Activated T-cell treated with anti-CD3 and anti-CD28 coated beads for 4 hours (primary cell): ENCODE measurements around the gene TIFAB.

ENCODE experiments used
- DNase-seq: peaks from one replicate; pipeline ENCODE4 v3.0.0-alpha.2; 2020

Gene TIFAB

DNA sequence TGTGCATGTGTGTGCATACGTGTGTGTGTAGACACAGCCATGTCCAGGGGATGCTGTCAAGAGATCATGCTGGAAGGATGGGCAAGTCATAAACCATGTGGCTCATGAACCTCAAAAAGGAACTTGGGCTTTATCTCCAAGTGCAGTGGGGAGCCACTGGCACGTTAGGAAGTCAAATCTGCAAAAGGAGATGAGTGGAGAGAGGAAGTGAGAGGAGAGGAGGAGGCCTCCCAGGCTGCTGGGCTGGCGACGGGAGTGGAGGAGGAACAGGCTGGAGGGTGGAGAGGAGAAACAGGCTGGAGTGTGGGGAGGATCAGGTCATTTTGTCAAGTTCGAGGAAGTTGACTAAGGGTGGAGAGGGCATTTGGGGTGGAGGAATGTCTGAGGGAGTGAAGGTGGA, 29.2 kb upstream of the TIFAB start:
- no peak for DNase-seq

DNA sequence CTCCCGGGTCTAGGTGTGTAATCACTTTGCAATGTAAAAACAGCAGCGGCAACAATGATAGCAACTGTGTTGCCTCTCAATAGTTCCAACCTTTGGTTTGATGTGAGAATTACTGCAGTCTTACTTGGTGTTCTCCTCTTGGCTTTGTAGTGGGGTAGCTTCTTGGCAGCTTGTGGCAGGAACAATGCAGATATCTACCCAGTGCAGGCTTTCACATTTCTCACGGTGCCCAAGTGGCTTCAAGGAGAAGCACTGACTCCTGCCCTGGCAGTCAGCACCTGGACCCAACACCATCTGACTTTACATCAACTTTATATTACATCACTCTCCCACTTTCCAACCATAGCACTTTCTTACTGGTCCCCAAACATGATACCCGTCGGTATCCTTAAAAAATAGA, 28.4 kb upstream of the TIFAB start:
- no peak for DNase-seq

DNA sequence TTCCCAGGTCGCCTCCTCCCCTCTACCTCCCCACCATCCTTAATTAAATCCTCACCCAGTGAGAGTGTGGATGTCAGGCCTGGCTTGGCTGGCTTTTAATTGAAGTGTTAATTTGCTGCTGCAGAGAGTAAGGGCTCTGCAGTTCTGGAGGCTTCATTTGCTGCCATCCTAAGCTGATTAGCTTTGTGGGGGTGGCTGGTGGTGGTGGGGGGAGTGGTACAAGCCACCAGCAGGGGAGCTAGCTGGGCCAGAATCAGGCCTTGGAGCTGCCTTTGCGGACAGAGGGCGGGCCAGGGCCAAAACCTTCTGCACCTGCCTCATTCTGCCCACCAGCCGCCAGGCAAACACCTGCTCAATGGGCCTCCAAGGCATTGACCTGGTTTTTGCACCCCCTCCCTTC, 26.8 kb upstream of the TIFAB start:
- no peak for DNase-seq

DNA sequence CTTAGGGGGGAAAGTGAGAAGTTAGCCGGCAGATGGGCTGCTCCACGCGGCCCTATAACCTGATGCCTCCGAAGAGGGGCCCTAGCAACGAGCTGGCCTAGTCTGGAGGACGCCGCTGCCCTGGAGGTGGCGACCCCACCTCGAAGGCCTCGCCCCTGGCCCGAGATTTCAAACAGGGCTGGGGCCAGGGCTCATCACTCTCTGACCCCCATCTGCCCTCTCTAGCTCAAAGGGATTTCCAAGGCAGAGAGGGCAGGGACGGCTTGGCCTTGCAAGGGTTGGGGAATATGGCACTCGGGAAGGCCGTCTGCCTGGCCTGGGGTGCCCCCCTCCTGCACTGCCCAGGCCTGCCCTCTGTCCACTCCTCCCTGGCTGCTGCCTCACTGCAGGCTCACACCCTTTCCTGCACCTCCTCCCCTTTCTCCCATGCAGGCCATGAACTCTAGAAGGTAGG, 25.5 kb upstream of the TIFAB start:
- no peak for DNase-seq

- DNase-seq: no peak
These were observed 24.7 kb upstream of the TIFAB start for GRCh38 chr5:135476615-135477581.

DNA sequence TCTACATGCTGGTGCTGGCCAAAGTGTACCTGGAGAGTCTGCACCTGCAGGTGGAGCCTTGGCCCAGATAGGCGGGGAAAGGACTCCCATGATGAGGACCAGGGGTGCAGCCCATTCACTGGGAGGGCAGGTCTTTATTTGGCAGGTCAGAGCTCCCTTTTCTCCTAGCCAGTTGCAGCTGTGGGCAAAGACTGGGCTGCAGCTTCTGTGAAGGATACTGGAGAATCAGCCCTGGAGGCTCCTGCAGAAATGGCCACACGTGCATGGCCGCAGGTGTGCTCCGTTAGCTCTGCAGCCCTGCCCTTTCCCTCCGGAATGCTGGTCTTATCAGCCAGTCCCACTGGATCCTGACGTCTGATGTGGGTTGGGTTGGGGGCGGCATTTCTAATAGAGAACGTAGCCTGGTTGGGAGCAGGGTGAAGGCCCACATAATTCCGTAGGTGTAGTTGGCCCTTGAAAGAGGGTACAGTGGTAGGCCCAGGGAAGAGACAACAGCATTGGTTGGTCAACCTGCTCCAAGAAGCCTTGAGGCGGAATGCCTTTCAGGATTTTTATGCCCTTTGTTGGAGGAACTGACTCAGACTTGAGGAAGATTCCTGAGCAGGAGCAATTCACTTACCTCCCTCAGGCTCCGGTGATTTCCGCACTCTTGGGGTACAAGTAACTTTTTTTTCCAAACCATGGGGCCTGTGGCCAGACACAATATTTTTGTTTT, 22.0 kb upstream of the TIFAB start:
- no peak for DNase-seq

- no peak for DNase-seq
These were observed 20.0 kb upstream of the TIFAB start for GRCh38 chr5:135472141-135472540.

GRCh38 chr5:135471726-135472125, 19.6 kb upstream of the TIFAB start:
- DNase-seq: no peak

DNA sequence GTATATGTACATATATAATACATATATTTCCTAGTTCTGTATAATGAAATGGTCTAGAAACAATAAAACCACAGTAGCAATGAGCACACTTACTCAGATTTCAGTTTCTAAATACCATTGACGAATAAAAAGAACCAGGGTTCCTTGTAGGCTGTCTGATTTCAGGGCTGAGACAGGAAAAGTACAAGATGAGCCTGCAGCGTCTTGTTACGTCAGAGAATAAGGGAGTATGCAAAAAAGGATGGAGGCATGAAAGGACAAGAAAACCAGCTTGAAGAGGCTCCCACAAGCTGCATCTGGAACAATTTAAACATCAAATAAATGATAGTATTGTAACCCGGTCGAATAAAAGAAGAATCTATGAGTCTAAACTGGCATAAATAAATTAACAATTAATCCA, 17.8 kb upstream of the TIFAB start:
- DNase-seq: no peak

DNA sequence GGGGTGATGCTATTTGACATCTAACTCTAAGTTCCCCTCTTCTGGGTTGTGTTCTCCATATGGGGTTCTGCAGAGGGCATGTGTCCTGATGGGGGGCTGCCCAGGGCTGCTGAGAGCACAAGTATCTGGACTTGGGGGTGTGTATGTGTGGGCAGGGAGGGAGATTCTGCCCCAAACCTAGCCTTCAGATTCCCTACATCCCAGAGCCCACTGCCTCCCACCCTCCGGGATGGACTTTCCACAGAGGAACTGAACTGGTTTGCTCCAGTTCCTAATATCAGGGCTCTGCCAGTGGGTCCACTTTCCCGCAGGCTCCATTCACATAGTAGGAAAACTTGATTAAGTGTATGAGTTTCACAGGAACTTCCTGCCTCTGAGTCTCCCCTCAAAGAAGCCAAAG, 16.4 kb upstream of the TIFAB start:
- no peak for DNase-seq

DNA sequence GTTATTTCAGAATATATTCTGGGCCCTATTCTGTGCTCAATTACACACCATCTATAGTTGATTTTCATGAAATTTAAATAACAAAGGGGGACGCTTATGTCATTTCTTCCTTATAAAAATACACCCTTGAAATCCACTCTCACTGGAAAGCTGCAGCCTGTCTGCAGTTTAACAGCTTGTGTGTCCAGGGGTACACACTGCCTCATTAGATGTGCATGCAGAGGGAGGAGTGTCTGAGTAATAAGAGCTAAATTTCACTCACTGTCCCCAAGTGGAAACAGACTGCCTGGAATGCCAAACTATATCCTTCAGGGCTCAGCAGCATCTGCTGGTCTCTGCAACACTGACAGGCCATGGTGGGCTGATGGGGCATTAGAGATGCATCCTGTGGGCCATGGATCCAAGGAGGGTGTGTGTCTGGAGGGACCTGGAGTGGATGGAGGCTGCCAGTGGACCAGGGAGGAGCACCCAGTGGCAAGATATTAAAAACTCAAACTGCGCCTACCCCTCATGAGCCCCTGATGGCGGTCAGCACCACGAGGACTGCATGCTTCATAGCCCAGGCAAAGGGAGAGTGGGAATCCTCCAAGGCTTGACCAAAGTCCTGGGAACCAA, 15.8 kb upstream of the TIFAB start:
- DNase-seq: no peak

GRCh38 chr5:135467051-135467625, 15.0 kb upstream of the TIFAB start:
- DNase-seq: no peak

- peak; percentile 53 for DNase-seq
These were observed 14.3 kb upstream of the TIFAB start for GRCh38 chr5:135466178-135467050.

DNA sequence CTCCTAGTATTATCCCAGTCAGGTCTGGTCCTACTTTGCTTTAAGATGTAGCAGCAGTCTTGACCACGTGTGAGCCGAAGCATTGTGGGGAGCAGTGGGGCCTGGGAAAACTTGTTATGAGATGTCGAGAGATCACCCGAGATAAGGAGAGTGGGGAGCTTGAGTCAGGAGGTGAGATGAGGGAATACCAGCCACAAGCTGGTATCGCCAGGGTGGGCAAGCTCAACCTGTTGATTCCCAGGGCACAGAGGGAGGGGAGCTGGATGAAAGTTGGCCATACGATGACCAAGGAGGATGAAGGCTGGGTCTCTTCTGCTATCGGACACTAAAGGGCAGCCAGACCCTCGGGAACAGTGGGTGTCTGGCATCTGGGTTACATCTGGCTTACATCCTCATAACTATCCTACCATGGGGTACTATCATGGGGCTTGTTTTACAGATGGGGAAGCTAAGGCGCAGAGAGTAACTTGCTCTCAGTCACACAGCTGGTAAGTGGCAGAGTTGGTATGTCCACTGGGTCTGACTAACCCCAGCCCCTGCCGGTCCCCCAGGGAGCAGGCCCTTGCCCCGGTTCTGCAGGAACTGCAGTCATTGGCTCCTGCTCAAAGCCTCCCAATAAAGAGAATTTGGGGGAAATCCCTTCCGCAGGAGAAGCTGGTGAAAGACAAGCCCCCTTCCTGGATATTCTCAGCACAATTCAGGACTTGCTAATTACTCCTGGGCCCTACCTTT, 13.4 kb upstream of the TIFAB start:
- DNase-seq: no peak

- peak; percentile 19 for DNase-seq
These were observed 10.2 kb upstream of the TIFAB start for GRCh38 chr5:135462304-135462703.

DNA sequence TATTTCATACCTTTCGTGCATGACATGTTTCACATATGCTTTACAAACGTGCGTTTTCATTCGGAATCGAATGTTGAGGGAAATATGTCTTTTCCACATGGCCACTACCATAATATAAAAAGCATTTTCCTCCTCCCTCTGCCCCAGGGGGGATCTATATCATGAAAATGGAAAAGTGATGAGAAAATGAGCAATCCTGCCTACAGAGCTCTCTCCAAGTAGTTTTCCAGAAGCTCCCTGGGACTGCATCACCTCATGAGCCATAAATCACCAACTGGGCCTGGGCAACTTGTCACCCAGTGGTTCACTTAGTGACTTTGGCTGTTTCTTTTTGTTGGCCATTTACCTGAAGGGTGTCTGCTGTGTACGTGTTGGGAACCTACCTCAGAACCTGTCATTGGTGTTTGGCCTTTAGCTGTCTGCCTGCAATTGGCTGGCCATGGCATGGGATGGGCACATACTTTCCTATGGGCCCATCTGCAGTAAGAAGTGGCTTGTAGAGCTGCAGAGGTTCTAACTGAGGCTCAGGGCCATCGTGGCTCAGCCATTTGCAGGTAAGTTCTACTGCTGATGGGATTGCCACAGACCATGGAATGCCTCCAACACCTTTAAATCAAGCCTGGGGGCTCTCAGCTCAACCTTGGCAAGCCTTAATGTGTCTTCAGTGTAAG, 9.5 kb upstream of the TIFAB start:
- DNase-seq: no peak

DNA sequence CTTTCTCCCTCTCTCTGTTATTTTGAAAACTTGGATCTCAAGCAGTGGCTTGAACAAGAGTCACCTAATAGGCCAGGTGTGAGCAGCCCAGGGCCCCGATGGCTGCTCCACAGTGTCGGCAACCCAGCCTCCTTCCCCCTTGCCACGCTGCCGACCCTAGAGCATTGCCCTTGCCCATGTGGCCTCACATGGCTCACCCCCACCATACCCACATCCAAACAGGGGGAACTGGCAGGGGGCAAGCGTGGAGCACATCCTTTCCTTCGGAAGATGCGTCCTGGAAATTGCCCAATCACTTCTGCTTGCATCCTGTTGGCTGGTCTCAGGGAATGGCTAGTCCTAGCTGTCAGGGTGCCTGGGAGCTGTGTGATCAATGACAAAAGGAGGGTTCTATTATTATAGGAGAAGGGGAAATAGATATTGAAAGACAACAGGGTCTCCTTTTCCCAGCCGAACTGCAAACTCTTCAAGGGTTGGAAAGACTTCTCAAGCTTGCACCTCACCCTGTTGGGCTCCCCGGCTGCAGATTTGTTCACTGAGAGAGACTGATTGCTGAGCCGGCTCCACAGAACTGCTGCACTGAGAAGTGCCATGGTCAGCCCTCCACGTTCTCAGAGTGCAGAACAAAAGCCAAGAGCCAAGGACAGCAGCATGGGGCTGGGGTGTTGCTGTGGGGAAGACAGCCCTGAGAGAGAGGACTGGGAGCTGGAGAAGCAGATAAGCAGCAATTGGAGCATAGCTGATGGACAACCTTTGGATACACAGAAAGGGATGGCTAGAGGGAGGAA, 8.3 kb upstream of the TIFAB start:
- no peak for DNase-seq

DNA sequence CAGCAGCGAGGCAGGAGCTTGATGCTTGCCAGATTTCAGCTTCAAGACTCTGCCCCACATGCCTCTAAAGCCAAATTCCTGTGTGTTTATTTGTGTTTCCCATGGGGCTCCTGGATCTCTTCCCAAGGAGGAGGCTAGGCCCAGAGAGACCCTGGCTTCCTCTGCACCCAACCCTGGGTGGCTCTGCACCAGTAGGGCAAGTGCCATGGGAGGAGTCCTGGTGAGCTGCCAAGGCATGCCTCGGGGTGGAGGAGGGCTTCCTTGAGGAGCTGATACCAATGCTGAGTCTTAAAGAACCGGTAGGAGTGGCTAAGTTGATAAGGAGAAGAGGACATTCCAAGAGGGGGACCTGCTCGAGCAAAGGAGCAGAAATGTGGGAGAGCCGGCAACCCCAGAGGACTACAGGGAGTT, 6.8 kb upstream of the TIFAB start:
- no peak for DNase-seq

DNA sequence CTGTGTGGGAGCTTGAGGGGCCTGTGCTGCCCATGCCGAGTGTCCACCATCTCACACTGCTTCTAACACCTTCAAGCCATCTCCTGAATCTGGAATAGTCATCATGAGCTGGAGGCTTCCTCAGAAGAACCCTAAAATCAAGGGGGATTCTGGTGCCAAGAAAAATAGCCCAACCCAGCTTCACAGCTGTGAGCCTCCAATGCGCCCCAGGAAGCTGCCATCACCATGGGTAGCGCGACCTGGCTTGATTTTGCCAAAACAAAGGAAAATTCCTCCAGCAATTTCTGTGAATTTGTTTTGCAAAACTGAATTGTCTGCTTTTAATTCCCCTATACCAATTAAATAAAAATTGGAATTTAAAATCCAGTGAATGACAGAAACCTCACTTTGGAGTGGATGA, 6.2 kb upstream of the TIFAB start:
- DNase-seq: no peak

GRCh38 chr5:135457424-135458071, 5.4 kb upstream of the TIFAB start:
- DNase-seq: peak; percentile 36
